Kidney tubule cell (primary cell): Measurements from ENCODE around the gene GID8.

ENCODE experiments used
- DNase-seq: peaks from one replicate; pipeline ENCODE4 v3.0.0-alpha.2; 2018; ENCODE audit warnings: low spot score

Gene GID8

GRCh38 chr20:62938105-62938888 lies at the start of gene GID8:
TSS of gene GID8 (plus strand) at chr20:62938147. CDS start at chr20:62941503, 3,356 bp downstream.
- DNase-seq, result peak; percentile 52

GRCh38 chr20:62888406-62888805 lies 49.5 kb upstream of the GID8 start:
- no peak for DNase-seq

- DNase-seq, result no peak
These were observed 49.0 kb upstream of the GID8 start for GRCh38 chr20:62888910-62889309.

DNA sequence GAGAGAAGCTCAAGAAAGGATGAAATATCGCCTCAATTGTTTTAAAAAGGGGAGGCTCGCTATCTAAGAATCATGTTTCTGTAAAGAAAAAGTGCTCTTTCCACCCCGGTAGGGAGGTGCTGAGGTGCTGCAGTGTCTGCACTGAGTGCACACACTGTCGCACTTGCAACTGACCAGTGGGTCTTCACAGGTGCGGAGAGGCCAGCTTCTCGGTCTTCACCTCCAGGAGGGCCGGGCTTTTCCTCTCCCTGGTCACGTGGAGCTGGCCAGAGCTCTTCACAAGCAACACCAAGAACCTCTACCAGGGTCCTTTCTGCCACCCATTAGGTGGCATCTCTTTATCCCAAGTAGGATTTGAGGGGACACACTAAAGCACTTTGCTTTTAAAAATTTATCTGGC lies 48.5 kb upstream of the GID8 start:
- DNase-seq, result no peak

DNA sequence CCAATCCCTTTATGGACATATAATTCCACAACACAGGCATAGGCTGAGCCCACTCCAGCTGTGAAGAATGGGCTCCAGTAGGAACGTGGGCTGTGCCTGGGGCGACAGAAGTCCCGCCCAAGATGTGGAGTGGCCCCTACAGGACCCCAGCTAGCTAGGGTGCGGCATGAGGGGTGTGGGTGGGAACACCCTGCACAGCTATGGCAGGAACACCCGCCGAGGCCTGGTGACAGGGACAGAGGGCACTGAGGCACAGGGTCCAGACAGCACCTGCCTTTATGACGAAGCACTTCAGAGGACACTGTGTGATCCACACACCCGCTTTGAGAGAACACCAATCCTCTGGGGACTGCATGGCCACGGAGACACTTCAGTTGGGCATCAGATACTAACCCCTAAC lies 48.1 kb upstream of the GID8 start:
- no peak for DNase-seq

- no peak for DNase-seq
These were observed 47.5 kb upstream of the GID8 start for GRCh38 chr20:62890444-62890843.

DNA sequence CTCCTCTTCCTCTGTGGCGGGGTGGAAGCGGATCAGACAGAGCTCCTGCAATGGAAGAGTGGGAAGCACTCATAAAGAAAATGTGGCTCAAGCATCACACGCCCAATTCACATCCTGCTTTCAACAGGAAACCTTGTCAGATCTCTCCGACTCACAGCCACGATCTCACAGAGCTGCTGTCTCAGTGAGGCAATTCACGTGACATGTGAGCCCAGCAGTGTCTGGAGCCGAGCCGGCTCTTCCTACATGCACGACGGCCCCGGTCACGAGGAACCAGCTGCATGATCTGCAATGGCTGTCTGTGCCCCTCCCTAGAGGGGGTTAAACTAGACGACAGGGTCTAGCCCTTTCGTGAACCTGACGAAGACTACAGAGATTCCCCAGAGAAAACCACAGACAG lies 46.8 kb upstream of the GID8 start:
- peak; percentile 37 for DNase-seq

DNA sequence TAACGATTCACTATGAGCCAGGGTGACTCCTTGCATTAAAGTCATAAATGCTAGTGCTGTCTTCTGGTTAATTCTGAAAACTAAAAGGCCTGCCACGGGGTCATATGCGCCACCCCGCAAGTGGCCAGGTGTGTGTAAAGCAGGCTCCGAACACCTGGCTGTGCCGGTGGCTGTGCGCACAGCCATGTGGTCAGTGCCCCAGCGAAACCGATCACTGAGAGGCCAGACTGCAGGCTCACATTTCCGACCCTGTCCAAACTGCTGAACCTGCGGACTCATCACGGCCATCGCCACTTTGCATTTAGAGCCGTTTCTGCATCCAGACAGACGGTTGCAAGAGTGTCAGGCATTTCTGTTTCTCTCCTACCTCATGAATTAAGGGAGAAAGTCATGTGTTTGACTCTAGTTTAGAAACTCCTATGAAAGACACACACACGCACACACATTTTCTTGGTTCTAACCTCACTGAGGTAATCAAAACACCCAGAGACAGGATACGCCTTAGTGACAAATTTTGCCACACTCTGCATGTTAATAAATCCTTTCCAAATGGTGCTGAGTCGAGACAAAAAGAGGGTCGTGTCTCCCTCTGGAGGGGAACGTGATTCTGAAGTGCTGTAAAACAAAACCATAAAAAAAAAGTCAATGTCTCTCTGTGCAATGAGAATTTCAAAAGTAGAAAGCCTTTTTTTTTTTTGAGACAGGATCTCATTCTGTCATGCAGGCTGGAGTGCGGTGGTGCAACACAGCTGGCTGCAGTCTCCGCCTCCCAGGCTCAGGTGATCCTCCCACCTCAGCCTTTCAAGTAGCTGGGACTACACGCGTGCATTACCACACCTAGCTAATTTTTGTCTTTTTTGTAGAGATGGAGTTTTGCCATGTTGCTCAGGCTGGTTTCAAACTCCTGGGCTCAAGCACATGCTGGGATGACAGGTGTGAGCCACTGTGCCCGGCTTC lies 45.3 kb upstream of the GID8 start:
- DNase-seq, result no peak

- DNase-seq, result no peak
These were observed 44.2 kb upstream of the GID8 start for GRCh38 chr20:62893700-62894099.

DNA sequence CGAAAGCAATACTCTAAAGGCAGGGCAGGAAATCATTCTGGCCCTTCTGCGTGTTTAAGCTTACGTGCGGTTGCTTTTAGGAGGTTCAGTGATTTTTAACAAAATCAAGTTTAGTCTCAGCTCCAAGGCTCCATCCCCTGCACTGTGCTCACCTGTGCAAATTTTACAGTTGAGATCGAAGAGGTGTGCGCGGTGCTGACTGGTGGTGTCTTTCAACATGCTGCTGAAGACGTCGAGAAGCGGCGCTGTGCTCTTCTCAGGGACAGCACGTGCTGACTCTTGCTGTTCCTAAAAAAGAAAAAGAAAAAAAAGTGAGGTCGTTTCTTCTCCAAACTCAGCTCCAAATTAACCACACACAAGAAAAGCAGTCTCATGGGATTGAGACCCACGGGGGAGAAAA lies 43.7 kb upstream of the GID8 start:
- no peak for DNase-seq

DNA sequence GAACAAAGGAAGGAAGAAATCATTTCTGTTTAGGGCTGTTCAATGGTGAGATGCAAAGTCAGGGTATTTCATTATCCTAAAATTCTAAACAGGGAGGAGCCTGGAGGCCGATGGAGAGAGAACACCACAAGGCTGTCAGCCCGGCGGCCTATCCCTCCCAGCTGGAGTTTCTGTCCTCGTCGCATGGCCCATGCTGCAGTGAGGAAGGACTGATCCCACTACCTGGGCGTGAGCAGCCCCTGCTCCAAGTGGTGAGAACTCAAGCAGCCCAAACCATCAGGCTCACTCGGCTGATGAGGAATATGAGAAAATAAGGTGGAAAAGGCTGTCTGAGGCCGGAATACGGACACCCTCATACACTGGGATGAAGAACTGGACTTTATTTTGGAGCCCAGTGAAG lies 42.4 kb upstream of the GID8 start:
- DNase-seq, result no peak

GRCh38 chr20:62896526-62896925 lies 41.4 kb upstream of the GID8 start:
- DNase-seq, result no peak

GRCh38 chr20:62897666-62898065 lies 40.3 kb upstream of the GID8 start:
- DNase-seq, result no peak

DNA sequence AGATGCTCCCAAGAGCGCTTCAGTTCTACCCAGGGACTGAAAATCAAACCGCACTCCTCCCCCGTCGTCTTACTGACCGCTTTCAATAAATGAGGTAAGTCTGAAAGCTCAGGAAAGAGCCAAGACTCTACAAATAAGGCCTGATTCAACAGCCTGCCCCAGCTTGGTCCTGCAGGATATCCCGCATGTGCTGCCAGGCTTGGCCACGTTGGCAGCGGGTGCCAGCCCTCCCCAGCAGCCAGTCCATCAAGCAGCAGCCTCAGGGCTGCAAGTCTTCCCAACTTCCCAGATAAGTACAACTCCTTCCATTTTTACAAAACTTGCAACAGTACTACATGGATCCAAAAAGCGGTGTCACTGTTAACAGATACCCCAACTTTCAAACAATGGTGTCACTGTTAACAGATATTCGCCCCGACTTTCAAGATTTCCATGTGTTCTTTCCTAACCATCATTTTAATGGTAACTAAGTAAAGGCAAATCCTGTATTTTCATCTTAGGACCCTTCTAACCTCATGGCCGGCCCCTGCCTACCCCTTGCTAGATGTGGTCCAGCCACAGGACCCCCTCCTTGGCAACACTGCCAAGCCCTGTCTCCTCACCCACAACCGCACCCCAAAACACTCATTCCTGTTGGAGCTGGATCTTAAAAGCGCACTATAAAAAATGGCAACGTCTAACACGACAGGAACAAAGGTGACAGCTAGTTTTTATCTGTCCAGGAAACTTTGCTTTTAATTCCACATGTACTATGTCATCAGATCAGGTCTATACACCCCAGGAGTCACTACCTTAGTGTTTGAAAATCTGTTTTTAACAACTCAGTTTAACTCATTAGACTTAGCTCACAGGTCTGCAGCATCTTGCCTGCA lies 39.6 kb upstream of the GID8 start:
- no peak for DNase-seq

DNA sequence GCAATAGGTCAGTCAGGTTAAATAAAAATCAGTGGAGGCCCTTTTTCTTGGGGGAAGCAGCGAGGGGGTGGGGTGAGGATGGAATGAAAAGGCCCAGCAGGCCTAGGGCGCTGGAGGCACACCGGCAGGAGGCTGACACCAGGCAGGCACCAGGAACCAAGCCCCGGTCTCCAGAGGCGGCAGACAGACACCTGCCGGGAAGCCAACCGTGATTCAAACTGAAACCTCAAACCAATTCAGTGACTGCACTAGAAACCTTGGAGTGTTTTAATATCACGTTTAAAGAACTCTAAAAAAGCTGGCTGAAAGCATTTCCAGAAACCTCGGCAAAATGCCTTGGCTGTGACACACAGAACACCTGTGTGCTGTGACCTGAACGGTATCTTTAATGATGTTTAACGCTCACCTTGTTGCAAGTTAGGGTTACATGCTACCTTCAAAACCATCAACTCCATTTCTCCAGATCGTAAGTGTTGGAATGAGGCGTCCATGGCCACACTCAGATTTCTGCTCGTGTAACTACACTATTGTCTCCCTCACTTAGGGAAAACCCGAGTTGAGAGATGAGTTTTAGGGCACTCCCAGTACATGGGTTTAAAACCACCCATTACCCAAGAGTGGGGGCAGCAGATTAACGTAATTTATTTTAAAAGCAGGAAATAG lies 38.8 kb upstream of the GID8 start:
- peak; percentile 30 for DNase-seq

- no peak for DNase-seq
These were observed 38.3 kb upstream of the GID8 start for GRCh38 chr20:62899633-62900051.

DNA sequence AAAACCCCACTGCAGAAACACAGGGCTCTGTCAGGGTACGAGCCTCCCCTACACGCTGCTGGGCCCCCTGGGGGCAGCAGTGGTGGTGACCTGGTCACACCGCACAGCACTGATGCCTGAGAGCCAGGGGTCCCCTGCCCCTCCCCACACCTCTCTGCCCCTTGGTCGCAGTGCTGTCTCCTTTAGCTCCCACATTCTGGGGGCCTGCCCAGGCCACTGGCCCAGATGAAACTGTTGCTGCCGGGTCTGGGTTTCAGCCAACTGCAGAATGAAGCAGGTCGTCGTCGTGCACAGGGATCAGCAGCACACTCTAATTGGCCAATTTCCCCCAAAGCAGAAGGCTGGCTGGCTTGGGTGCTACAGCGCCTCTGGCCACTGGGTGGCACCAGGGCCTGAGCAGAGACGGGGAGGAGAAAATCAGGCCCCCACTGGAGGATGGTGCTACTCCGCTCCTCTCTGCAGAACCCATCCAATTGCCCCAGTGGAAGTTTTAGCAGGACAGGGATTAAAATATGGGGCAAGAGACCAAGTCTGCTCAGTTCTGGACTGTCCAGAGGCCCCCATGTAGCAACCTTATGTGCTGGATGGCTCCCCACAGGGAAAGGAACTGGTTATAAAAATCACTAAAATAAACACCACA lies 37.8 kb upstream of the GID8 start:
- DNase-seq, result peak; percentile 61

DNA sequence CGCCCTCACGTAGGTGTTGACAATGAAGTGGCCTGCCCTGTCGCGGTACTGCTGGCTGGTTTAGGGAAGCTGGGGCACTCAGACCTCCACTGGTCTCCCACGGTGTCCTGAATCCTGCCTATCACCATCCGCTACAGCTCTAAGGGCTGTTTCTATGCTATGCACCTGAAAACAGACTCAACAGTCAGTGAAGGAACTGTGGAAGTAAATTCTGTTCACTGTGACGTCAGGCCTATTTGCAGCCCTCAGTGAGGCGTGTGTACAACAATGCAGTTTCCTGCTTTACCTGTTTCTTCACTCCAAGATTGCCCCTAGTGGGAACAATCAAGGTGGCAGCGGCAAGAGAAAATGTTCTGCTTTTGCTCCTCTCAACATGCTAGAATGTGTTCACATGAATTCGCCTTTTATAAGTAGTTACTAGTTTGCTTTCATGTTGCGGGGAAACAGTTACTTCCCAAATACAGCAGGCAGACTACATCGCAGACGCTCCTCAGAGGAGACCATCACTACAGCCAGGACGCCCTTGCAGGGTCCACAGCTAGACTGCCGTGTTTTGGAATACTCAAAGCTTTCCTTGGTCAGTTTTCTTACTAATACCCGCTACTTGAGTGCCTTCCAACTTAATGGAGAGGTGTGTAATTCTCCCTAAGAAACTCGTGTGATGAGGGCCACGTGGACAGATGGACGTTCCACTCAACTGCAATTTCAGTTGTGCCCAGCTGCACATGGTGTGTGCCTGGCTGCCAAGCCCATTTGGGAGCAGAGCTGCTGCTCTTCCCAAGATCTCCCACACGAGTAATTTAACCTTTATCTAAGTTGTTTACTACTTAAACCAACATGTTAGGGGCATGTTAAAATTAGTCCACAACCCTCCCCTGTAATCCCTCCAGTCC lies 37.0 kb upstream of the GID8 start:
- DNase-seq, result peak; percentile 66

GRCh38 chr20:62901891-62902290 lies 36.1 kb upstream of the GID8 start:
- DNase-seq, result no peak
